Hypothalamus (tissue), 51 donors: ENCODE data around the gene MOCS2.
A peak's percentile ranks its signal among the peaks of the same experiment; 100 is the strongest.

Experiments used
- DNase-seq, 51 donors: peaks; one replicate each; lab custom pipeline; 2025; lab: John Stamatoyannopoulos, UW

MOCS2 gene

DNA sequence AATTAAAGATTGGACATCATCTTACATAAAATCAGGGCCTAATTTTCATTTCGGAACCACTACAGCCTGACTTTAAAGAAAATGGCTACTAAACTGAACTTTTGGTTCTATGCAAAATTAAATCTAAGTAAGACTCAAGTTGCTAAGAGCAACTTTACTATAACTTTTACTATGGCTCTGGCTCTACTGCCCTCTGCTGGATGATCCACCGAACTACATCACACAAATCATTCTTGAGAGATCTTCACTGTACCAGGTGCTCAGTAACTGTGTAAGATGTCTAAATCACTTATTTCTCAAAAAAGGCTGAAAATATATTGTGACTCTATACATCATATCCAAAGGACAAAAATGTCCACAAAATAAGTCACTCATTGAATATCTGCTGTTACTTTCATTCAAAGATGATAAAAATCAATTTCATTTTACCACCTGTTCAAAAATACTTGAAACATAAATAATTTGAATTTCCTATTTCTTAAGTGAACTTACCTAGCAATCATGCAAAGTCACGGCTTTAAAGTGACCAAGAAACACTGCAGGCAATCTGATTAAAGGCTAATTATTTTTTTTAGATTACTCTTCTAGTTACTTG, 13.5 kb downstream of the MOCS2 start:
- DNase-seq: peak in 31 of 51 donors; percentile 1 to 84 (median 35)

DNA sequence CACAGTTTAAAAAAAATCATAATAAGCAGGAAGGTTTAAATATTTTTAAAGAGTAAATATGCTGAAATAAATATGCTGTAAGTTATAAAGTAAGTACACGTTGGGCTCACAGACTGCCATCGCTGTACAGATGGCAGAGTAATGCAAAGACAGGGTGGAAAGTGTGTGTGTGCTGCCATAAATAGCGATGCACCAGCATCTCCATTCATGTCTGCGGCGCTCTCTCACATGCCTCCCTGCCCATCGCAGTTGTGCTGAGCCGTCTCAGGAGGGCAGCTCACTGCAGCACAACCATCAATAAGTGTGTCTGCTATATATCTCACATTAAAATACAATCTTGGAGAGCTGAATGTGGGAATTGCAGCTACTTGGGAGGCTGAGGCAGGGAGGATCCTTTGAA, 14.3 kb downstream of the MOCS2 start:
- DNase-seq: peak in 1 of 51 donors; percentile 4

DNA sequence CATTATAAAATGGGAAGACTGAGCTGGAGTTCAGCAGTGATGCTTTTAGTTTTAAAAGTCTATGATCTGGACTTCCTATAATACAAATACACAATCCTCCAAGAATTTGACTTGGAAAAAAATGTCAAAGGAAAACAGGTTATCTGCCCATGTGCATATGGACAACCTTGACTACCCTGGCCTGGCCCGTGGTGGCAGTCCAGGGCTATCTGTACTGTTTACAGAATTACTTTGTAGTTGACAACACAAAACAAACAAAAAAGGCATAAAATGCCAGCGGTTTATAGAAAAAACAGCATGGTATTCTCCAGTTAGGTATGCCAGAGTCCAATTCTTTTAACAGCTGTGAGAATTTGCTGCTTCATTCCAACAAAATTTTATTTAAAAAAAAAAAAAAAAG, 17.3 kb downstream of the MOCS2 start:
- DNase-seq: no peak

DNA sequence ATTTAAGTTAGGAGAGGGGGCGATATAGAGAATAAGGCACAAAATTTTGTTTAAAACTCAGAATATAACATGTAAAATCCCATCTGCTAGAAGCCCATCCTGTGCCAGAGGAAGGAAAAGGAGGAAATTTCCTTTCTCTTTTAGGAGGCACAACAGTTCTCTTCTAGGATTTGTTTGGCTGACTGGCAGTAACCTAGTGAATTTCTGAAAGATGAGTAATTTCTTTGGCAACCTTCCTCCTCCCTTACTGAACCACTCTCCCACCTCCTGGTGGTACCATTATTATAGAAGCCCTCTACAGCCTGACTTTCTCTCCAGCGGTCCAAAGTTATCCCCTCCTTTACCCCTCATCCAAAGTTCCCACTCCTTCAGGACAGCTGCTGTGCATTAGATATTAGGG, 18.3 kb downstream of the MOCS2 start:
- DNase-seq: no peak

DNA sequence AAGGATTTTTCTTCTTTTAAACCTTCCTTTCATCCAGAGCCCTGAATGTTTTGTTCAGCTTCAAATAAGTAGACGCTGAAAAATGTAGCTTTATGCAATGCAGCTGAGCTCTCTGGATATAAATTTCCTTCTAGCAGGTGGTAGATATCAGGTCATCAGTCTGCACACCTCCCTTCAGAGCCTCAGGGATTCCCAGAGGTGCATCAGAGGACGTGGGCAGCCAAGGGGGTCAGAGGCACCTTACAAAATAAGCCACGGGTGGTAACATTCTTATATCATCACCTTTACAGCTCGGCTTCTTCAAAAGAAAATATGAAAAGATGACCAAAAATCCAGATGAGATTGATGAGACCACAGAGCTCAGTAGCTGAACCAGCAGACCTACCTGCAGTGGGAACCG, 19.3 kb downstream of the MOCS2 start:
- no peak for DNase-seq

DNA sequence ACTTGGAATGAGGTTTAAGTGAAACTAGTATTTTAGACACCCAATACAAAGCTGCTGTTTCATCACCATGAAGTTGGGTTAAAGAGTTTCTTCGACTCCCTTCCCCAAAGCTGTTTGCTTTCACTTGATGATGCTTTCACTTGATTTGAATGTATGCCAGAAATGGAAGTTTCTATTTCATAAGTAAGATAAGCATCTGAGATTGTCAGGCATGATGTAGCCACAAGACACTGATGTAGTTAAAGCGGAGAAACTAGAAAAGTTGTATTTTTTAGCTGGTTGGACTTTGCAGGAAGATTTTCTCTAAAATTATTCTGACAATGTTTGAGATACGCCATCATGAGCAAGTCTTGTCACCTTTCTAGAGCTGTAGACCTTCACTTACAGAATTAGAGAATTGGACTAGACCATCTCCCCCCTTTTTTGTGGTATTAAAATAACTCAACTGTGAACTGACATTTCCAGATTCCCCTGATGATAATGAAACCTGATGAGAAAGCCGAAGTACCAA, 20.0 kb downstream of the MOCS2 start:
- DNase-seq: no peak

DNA sequence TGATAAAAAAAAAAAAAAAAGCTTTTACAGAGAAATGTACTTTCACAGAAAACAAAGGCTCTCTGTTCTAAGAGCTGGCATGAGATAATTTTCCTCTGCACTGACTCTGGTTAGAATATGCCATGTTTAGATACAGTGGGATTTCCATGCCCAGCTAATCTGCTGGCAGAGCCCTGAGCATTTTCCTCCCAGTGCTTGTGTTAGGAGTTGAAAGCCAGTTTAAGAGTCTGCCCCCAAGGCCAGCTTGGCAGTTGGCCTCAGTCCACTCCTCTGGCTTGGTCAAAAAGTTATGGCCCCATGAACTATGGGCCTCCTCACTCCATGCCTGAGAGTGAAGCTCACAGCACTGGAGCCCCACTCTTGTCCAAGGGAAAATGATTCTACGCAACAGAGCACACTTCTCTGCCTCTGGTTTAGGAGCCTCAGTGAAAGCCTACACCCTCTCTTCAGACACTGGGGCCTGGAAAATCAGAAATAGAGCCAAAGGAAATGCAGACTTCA, 21.9 kb downstream of the MOCS2 start:
- peak in 35 of 51 donors; percentile 0 to 86 (median 27) for DNase-seq

DNA sequence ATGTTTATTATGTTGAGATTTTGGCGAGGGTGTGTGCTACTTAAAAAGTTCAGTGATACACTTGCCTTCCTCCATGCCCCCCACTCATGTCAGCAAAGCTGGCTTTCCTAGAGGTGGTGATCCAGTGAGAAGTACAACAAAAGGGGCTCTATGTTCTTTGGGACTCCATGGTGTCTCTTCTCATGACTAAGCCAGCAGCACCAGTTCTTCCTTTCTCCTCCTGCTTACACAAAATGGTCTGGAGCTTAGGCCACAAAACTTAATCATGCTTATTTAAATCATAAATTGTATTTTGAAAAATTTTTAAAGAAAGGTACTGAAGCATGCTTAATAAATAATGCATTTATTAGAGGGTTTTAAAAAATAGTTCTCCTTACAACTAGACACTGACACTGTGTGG, 22.4 kb downstream of the MOCS2 start:
- DNase-seq: peak in 3 of 51 donors; percentile 4 to 69 (median 6)

DNA sequence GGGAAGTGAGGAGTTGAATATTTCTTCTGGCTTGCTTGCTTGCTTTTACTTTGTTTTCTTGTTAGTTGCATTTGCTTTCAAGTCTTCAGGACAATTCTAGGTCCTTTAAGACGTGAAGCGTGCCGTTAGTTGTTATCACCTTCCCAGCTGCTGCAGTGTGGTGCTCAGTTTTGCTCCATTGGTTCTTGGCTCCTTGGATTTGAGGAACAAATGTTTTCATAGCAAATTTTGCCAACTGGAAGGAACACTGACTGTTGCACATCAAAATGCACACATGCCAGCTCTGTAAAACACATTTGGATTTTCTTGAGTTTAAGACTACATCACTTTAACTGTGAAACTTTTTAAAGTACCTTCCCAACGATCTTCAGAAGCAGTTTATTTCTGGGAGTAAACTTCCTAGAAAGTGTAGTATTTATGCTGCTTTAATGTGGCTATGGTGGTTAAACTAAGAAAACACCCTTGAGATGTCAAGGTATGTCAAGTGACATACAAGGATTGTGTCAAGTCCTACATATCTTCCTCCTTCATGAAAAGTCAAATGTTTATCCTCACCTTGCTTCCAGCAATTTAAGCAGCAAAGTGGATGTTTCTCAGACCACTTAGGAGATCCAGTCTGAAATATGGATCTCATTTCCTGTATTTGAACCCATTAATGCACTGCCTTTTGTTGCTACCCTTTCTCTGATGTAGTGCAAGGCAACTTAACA, 24.9 kb downstream of the MOCS2 start:
- no peak for DNase-seq

DNA sequence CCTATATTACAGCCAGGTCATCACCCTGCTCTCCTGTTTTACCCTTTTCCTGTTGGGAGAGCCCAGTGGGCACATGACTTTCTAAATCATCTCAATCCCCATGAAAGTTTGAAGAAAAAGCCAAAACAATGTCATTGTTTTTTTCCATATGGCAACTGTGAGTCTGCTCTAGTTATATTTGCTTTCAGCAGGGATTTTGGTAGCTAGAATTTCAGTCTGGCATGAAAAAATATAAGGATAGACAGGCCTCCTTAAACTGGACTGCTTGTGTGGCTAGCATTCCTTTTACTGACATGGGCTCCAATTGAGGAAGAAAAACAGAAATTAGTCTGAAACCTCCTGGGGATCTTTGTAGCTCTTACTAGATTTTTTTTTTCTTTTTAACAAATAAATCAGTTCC, 25.6 kb downstream of the MOCS2 start:
- no peak for DNase-seq

DNA sequence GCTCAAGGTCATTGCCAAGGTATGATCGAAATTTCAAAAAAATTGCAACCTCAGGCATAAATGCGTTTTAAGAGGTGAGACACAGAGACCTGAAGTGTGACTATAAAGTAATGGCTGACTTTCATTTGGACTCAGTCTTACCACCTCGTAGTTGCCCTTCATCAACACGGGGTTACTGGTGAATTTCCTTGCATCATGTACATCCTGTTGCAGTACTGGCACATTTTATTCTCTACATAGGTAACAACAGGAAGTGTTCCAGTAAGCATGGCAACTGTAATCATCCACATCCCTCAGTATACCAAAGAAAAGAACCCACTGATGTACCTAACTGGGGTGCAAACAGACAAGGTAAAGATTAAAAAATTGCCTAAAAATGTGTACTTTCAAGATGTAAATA, 29.3 kb downstream of the MOCS2 start:
- DNase-seq: no peak

DNA sequence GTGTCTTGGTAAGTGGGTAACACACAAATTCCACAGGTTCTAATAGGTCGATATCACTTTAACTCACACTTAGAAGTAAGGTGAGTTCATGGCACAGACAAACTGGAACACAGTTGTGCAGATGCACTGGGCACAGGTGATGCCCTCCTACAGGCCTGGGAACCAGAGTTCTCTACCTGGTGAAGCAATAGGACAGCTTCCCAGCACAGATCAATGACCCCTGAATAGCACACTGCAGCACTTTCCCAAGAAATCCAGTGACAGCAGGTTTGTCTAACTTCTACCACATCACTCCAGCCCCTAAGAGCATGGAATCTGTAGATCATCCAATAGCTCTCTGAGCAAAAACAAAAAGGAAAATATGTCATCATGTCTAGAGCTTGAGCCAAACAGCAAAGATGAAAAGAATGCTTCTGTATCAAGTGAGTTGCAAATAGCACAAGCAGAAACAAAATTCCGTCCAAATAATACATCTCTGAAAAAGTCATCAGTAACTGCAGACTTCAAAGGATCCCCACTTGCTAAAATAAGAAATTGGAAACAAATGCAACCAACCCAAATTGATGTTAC, 33.5 kb downstream of the MOCS2 start:
- no peak for DNase-seq

DNA sequence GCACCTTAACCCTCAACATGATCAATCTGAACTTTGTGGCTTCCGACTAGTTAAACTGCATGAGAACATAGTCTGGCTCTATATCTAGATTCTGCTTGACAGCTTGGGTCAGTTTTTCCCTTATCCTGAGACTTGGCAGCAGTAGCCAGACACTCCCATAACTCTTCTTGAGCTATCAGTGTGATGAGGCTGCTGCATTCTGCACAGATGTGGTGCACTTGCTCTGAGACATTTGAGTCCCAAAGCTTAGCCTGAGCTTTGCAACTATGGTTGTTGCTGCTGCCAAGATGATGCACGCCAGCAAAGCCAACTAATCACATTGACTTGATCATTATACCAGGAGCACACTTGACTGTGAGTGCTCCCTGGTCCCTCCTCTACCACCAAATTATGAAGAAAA, 36.2 kb downstream of the MOCS2 start:
- no peak for DNase-seq

DNA sequence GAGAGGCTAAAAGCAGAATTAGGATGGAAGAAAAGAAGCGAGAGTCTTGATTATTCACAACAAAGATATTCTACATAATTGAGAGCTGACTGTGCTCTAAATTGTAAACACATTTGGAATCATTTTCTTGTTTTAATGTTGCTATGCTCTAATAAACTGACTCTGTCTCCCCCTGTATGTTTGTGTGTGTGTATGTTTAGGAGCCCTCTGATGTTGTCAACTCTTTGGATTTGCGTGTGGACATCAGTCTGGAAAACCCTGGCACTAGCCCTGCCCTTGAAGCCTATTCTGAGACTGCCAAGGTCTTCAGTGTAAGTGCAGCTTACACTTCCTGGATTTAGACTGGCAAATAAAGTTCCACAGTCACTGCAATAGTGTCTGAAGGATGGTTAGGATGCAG, 37.8 kb downstream of the MOCS2 start:
- DNase-seq: no peak

DNA sequence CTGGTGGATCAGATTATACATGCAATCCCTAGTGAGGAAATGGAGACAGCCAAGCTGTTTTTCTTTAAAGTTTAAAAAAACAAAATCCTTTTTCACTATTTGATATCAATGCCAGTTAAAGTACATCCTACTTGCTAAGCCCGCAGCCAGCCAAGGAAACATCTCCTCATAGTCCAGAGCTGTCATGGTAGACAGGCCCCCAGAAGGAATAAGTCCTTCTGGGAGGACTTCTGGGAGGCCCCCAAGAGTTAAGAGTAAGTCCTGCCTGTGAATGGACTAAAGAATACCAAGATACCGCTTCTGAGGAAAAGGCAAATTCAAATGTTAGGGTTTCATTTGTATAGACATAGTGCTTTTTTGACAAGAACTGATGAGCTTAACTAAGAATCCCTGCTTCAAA, 38.3 kb downstream of the MOCS2 start:
- no peak for DNase-seq

DNA sequence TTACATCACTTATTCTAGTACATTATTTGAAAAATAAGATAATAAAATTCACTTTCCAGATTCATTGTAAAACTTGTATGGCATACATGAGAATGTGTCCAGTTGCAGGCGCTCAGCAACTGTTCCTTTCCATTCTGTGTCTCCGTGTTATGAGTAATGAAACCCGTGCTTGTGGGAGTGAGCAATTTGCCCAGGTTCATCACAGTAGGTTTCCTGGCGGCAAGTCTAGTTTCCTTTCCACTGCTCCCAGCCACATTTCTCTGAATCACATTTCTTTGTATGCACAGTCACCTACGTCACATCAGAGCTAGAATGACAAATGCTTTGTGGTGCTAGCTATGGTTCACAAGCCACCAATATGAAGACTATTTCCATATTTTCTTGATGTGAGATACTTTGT, 39.9 kb downstream of the MOCS2 start:
- DNase-seq: no peak

DNA sequence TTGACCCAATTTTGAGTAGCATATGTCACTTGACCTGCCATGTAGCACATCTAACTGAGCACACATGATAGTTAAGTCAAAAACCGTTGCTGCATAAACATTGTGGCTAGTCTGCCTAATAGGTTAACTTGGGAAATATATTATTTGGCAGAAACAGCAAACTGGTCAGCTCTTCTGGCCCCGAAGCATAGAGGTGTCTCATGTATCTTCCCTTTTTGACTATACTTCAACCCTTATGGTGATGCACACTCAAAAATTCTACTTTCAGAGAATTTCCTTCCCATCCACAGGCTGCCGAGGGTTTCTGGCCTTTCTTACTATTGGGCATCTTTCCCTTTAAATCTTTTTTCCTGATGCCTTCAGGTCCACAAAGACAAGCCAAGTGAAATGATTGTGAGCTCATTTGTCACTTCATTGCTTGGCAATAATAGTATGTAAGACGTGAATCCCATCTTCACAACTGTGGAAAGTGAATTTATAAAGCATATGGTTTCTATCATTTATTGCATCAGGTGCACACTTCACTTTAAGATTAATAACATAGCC, 41.2 kb downstream of the MOCS2 start:
- DNase-seq: no peak

DNA sequence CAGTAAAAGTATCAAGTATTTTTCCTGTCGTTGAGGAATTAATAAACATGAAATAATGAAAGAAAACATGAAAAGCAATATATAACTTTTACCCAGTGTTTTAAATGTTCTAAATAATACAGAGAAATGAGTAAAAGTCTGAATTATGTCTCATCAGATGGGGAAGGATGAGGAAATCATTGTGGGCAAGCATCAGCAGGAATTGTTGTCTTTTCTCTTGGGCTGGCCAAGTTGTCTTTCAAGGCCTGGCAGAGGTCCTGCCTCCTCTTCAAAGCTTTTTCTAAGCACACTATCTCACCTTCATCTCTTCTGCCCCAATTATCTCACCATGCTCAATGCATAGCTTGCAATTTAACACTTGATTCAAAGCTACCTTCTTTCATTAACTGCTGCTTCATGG, 41.9 kb downstream of the MOCS2 start:
- no peak for DNase-seq

DNA sequence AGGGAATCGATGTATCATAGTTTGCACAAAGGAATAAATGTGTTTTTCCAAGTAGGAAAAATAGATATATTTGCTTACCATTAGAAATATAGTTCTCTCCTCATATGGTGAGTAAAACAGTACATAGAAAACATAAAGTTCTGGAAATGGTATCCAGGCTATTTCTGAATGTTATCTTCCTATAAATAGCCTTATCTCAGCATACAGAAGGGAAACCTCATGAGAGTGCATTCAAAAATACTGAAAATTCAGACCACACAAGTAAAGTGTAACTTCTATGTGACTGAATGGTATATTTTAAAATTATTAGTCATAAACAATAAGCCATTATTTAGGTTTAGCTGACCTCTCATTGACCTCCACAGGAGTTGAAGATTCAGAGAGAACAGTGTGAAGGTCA, 43.5 kb downstream of the MOCS2 start:
- no peak for DNase-seq

DNA sequence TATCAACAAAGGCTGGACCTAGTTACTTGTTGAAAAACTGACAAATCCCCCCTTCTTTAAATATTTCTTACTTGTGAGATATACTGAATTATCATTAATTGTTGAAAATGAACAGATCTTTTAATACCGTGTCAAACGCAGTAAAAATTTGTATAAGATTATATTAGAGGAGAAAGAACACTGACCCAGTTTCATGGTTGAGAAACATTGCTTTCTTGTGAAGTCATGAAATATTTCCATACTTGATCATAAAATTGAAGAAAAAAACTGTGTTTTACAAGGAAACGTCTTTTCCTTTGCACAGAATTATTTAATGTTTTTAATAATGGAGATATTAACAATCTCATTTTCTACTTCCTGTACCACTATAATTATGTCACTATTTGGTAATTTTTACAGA, 45.8 kb downstream of the MOCS2 start:
- DNase-seq: no peak

DNA sequence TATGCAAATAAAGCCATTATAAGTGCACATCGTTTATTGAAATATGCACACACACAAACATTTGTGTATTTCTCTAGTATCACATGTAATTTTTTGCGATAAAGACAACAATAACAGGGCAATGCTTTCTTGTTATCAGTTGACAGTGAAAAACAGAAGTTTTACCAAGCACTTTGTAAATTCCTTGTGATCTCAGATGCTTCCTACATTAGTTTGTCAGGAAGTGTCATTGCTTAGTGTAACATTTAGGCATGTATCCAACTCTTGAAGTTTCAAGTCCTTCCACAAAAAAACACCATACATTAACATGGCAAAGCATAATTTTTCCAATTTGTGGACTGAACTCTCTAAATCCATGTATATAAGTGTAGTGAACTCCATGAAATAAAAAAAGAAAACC, 46.4 kb downstream of the MOCS2 start:
- DNase-seq: no peak

DNA sequence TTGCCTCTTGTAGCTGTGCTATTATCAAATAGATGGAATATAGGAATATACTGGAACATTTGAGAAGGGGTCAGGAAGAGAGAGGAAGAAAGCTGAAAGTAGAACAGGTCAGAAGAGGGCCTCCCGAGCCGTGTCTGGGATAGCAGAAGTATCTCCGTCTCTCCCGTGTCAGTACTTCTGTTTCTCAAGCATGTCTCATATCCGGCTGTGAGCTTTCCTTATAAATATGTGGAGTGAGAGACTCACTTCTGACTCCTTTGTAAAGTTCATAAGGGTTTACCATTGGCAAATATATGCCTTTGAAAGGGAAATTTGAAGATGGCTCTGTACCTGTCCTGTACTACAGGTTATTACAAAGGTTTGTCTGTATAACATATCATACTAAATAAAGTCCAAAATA, 50.3 kb downstream of the MOCS2 start:
- no peak for DNase-seq
